ENCODE results near the gene EIF3D. TPM values are rescaled to one million over a fixed set of nuclear protein-coding genes. Genes with fewer than 3 reads are reported as not detected.

The EIF3D gene
- total RNA-seq, 2 donors from 2014 or later, result 248 to 321 TPM

- ATAC-seq, result no peak
- Mint-ChIP-seq H3K36me3 (no peaks in the 10 kb centered on the region), H3K9me3 (no peaks in the 10 kb centered on the region), H3K27ac (peak overlapping the region in 1 of 2 donors; percentile 74), H3K27me3 (no peaks in the 10 kb centered on the region), H3K4me3 (no peak overlapping the region), H3K4me1 (ENCODE audit: low read depth in 2 of 2) (peaks cover 0 to 4% of the 10 kb centered on the region in 2 donors)
- no peak for DNase-seq (ENCODE audit: low spot score)
These were observed 67.0 kb downstream of the EIF3D start for GRCh38 chr22:36461665-36462649.

Other genes with a start within 250 kb of the EIF3D start
- 100 to 1,000 TPM; 623 to 642 TPM for gene MYH9, start 141.2 kb downstream of the EIF3D start, total RNA-seq
- 10 to 100 TPM; 67.5 to 96.7 TPM for gene TXN2, start 47.5 kb downstream of the EIF3D start, total RNA-seq
- 10 to 100 TPM in 1 of 2 donors, 1 to 10 TPM in 1; 6.5 to 25.5 TPM for gene FOXRED2, start 22.1 kb downstream of the EIF3D start, total RNA-seq
- gene CACNG2, start 174.6 kb upstream of the EIF3D start, total RNA-seq, result not detected
- gene IFT27, start 247.0 kb upstream of the EIF3D start, total RNA-seq, result 10 to 100 TPM; 23.3 to 37.8 TPM

Data from natural killer cell treated with Interleukin-12 subunit alpha and Interleukin-12 subunit beta and Interleukin-15 and Interleukin-18, amount 100 ng/mL, for 72 hours (primary cell).